ENCODE measurements around the gene NAV2.

DNA sequence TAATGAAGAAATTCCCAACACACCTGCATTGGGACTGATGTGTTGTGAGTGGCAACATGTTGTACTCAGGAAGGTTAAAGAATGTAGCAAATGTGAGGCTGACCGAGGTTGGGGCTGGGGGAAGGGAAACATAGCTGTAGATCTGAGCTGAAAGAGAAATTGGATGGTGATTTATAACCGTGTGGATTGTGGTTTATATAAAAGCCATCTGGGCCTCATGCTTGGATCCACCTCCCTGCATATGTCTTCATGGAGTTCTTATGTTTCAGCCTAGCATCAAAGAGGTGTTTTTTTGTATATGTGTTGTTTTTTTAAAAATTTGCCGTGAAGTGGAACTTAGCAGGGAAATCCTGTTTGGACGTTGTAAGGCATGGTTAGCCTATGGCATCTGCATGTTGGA lies 141.3 kb downstream of the NAV2 start:
- TF ChIP-seq, protein P1, sequence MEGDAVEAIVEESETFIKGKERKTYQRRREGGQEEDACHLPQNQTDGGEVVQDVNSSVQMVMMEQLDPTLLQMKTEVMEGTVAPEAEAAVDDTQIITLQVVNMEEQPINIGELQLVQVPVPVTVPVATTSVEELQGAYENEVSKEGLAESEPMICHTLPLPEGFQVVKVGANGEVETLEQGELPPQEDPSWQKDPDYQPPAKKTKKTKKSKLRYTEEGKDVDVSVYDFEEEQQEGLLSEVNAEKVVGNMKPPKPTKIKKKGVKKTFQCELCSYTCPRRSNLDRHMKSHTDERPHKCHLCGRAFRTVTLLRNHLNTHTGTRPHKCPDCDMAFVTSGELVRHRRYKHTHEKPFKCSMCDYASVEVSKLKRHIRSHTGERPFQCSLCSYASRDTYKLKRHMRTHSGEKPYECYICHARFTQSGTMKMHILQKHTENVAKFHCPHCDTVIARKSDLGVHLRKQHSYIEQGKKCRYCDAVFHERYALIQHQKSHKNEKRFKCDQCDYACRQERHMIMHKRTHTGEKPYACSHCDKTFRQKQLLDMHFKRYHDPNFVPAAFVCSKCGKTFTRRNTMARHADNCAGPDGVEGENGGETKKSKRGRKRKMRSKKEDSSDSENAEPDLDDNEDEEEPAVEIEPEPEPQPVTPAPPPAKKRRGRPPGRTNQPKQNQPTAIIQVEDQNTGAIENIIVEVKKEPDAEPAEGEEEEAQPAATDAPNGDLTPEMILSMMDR (IDR thresholded peaks at IDR 0.05; ENCODE audit: low read depth, low read length) = no peak
- TF ChIP-seq POLR2A (IDR thresholded peaks at IDR 0.05; ENCODE audit: extremely low read depth, insufficient read length) = no peak

Data from NB4 (cell line).